GM18861 (cell line): ENCODE measurements around the gene AFMID.
"Not testable (repeated sequence)": the region's sequence is repeated elsewhere in the genome, so short reads cannot be mapped to it uniquely, and the experiment has no call there.

Experiments
- ATAC-seq: cut with Tn5 transposase; IDR thresholded peaks from one replicate; pipeline ENCODE4 v1.9.1; 2021; ENCODE audit not compliant: unreplicated experiment

Gene AFMID

GRCh38 chr17:78252701-78253635 is 65.8 kb downstream of the AFMID start:
- no peak for ATAC-seq

GRCh38 chr17:78253636-78253945 is 66.4 kb downstream of the AFMID start:
- ATAC-seq = not testable (repeated sequence)

- peak; percentile 37 for ATAC-seq
These were observed 66.9 kb downstream of the AFMID start for GRCh38 chr17:78253946-78254672.

- ATAC-seq = no peak
These were observed 68.0 kb downstream of the AFMID start for GRCh38 chr17:78255029-78255656.

GRCh38 chr17:78255953-78256706 is 69.0 kb downstream of the AFMID start:
- ATAC-seq = no peak

- no peak for ATAC-seq
These were observed 69.8 kb downstream of the AFMID start for GRCh38 chr17:78256707-78257591.
